ENCODE results near the gene IFNA8. TPM values are rescaled to one million over a fixed set of nuclear protein-coding genes. Genes with fewer than 3 reads are reported as not detected.
A peak's percentile ranks its signal among the peaks of the same experiment; 100 is the strongest.
"Not testable (repeated sequence)": the region's sequence is repeated elsewhere in the genome, so short reads cannot be mapped to it uniquely, and the experiment has no call there.

The IFNA8 gene
- total RNA-seq = not detected in 2 replicates

GRCh38 chr9:21408817-21409216, at the start of gene IFNA8:
Gene IFNA8, plus strand, starts transcription at chr9:21409117. Its CDS starts 60 bp downstream, at chr9:21409177.
- H3K27me3 ChIP-seq (ENCODE audit: control insufficient read depth, insufficient read depth, low read length) = peaks cover 8% of the 10 kb centered on the region
- DNase-seq (ENCODE audit: low read depth) = no peak
- no peak for FAIRE-seq

DNA sequence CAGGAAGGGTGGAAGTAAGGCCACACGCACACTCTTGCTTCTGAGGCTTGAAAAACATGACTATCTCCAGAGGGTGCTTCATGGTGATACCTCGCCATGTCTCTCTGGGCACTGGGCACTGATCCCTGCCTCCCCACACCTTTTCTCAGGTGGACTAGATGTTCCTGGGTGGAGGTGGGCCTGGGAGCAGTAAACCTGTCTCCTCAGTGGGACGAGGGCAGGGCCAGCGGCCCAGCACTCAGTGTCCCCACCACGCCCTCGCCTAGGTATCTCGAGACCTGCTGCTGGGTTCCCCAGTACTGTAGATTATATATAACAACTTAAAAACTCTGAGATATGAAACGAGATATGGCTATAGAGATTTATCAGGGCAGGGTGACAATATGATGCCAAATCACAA, 46.6 kb upstream of the IFNA8 start:
- Histone ChIP-seq H3K36me3 (ENCODE audit: control insufficient read depth, insufficient read depth, low read length) (no peaks in the 10 kb centered on the region), H3K4me3 (ENCODE audit: low read depth, low read length) (no peak overlapping the region), H3K27me3 (ENCODE audit: control insufficient read depth, insufficient read depth, low read length) (peaks cover 7% of the 10 kb centered on the region)
- TF ChIP-seq, protein P1, sequence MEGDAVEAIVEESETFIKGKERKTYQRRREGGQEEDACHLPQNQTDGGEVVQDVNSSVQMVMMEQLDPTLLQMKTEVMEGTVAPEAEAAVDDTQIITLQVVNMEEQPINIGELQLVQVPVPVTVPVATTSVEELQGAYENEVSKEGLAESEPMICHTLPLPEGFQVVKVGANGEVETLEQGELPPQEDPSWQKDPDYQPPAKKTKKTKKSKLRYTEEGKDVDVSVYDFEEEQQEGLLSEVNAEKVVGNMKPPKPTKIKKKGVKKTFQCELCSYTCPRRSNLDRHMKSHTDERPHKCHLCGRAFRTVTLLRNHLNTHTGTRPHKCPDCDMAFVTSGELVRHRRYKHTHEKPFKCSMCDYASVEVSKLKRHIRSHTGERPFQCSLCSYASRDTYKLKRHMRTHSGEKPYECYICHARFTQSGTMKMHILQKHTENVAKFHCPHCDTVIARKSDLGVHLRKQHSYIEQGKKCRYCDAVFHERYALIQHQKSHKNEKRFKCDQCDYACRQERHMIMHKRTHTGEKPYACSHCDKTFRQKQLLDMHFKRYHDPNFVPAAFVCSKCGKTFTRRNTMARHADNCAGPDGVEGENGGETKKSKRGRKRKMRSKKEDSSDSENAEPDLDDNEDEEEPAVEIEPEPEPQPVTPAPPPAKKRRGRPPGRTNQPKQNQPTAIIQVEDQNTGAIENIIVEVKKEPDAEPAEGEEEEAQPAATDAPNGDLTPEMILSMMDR (IDR thresholded peaks at IDR 0.05; ENCODE audit: insufficient read depth, low read length, severe bottlenecking) = no peak
- DNase-seq (ENCODE audit: low read depth) (no peak), FAIRE-seq (no peak)

More at GRCh38 chr9:21408817-21409216, at the start of gene IFNA8:
- Histone ChIP-seq H3K36me3 (ENCODE audit: control insufficient read depth, insufficient read depth, low read length) (no peaks in the 10 kb centered on the region), H3K4me3 (ENCODE audit: low read depth, low read length) (no peak within 1 kb of the TSS)
- TF ChIP-seq, protein P1 (IDR thresholded peaks at IDR 0.05; ENCODE audit: insufficient read depth, low read length, severe bottlenecking) = no peak

DNA sequence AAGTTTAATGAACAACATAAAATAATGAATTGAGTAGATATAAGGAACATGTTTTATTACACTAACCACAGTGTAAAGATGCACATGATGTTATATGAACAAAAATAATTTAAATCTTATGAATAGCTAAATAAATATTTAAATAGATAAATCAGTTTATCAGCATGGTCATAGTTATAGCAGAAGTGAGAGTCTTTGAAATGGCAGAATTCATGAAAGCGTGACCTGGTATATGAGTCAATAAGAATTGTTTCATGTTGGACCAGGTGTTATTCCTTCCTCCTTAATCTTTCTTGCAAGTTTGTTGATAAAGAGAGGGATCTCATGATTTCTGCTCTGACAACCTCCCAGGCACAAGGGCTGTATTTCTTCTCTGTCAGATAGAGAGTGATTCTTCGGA, 41.7 kb upstream of the IFNA8 start:
- not testable (repeated sequence) for DNase-seq (ENCODE audit: low read depth); H3K27me3 ChIP-seq (ENCODE audit: control insufficient read depth, insufficient read depth, low read length); H3K36me3 ChIP-seq (ENCODE audit: control insufficient read depth, insufficient read depth, low read length); FAIRE-seq; H3K4me3 ChIP-seq (ENCODE audit: low read depth, low read length)

GRCh38 chr9:21367957-21368356, 41.0 kb upstream of the IFNA8 start, which contains the start of gene IFNA13:
Gene IFNA13, minus strand, starts transcription at chr9:21368057. Its CDS starts 47 bp downstream, at chr9:21368010.
- Histone ChIP-seq H3K27me3 (ENCODE audit: control insufficient read depth, insufficient read depth, low read length) (peaks cover 7% of the 10 kb centered on the region), H3K36me3 (ENCODE audit: control insufficient read depth, insufficient read depth, low read length) (no peaks in the 10 kb centered on the region), H3K4me3 (ENCODE audit: low read depth, low read length) (no peak within 1 kb of the TSS)
- DNase-seq (ENCODE audit: low read depth) (no peak), FAIRE-seq (no peak)
- TF ChIP-seq, protein P1 (IDR thresholded peaks at IDR 0.05; ENCODE audit: insufficient read depth, low read length, severe bottlenecking) = no peak

DNA sequence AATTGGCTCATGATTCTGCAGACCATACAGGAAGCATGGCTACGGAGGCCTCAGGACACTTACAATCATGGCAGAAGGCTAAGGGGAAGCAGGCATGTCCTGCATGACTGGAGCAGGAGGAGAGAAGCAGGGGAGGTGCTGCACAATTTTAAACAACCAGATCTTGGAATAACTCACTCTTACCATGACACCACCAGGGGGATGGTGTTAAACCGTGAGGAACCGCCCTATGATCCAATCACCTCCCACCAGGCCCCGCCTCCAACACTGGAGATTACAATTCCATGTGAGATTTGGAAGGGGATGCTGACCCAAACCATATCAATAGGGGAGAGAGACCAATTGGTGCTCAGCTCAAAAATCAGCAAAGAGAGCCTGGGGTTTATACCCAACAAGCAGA, 37.5 kb upstream of the IFNA8 start:
- H3K4me3 ChIP-seq (ENCODE audit: low read depth, low read length); H3K36me3 ChIP-seq (ENCODE audit: control insufficient read depth, insufficient read depth, low read length); DNase-seq (ENCODE audit: low read depth); FAIRE-seq; H3K27me3 ChIP-seq (ENCODE audit: control insufficient read depth, insufficient read depth, low read length): not testable (repeated sequence)

GRCh38 chr9:21381448-21382339, 27.2 kb upstream of the IFNA8 start:
- peak; percentile 41 for DNase-seq (ENCODE audit: low read depth)
- peaks cover 10% of the 10 kb centered on the region for H3K27me3 ChIP-seq (ENCODE audit: control insufficient read depth, insufficient read depth, low read length)
- no peaks in the 10 kb centered on the region for H3K36me3 ChIP-seq (ENCODE audit: control insufficient read depth, insufficient read depth, low read length)
- no peak overlapping the region for H3K4me3 ChIP-seq (ENCODE audit: low read depth, low read length)
- peak; percentile 36 for FAIRE-seq
- TF ChIP-seq, protein P1 (IDR thresholded peaks at IDR 0.05; ENCODE audit: insufficient read depth, low read length, severe bottlenecking) = no peak
